ENCODE measurements around the gene MAN2A1.

MAN2A1 gene

DNA sequence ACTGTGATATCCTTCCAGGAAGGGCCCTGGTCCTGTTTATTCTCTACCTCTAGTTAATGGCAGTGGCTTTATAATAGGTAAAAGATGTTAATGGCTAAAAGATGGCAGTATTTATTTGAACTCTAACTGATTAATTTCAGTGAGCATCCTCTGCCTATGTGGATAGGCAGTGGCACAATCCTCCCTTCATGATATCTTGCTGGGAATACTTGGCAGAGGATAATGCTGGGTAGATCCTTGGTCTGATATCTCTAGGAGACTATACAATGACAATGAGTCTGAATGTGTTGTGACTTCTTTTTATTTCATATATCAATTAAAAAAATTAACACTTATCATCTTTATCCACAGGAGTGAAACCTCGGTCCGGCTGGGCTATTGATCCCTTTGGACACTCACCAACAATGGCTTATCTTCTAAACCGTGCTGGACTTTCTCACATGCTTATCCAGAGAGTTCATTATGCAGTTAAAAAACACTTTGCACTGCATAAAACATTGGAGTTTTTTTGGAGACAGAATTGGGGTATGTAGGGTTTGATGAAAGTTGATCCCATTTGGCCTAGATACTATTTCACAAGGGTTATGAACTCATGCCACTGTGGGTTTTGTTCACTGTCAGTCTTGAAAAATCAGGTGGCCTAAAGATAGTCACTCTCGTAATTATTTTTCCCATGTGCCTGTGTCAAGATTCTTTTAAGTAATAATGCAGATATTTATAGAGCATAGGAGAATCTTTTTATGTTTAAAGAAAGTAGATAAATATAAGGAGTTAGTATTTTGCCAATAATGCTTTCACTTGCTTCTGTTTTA, 77.7 kb downstream of the MAN2A1 start:
- TF ChIP-seq, protein P1, sequence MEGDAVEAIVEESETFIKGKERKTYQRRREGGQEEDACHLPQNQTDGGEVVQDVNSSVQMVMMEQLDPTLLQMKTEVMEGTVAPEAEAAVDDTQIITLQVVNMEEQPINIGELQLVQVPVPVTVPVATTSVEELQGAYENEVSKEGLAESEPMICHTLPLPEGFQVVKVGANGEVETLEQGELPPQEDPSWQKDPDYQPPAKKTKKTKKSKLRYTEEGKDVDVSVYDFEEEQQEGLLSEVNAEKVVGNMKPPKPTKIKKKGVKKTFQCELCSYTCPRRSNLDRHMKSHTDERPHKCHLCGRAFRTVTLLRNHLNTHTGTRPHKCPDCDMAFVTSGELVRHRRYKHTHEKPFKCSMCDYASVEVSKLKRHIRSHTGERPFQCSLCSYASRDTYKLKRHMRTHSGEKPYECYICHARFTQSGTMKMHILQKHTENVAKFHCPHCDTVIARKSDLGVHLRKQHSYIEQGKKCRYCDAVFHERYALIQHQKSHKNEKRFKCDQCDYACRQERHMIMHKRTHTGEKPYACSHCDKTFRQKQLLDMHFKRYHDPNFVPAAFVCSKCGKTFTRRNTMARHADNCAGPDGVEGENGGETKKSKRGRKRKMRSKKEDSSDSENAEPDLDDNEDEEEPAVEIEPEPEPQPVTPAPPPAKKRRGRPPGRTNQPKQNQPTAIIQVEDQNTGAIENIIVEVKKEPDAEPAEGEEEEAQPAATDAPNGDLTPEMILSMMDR (IDR thresholded peaks at IDR 0.05; ENCODE audit: insufficient read depth, low read length, poor library complexity, severe bottlenecking): no peak
- Histone ChIP-seq H3K27me3 (replicated peaks; ENCODE audit: control insufficient read depth, insufficient read depth, low read length) (no peaks in the 10 kb centered on the region), H3K36me3 (ENCODE audit: control insufficient read depth, insufficient read depth, low read length) (no peaks in the 10 kb centered on the region; the same call in 1 of the 2 replicates), H3K4me3 (replicated peaks; ENCODE audit: low read depth, low read length) (no peak overlapping the region)
- DNase-seq (ENCODE audit: extremely low read depth, insufficient read length): no peak

DNA sequence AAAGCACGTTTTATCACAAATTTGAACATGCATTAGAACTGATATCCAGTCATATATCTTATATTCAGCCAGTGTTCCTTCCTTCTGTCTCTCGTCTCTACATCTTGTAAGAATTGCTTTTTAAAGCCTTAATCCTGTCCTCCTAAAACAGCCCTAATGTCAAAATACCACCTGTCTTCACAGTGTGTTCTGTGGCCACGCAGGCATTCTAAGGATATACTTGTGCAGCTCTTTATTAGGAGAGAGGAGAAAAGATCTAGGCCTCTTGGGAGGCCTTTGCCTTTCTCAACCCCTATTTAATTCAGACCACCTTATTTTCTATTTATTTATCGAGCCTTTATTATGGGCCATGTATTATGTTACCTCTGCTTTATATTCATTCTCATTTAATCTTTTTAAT, 78.3 kb downstream of the MAN2A1 start:
- Histone ChIP-seq H3K36me3 (ENCODE audit: control insufficient read depth, insufficient read depth, low read length) (no peaks in the 10 kb centered on the region; the same call in 1 of the 2 replicates), H3K4me3 (replicated peaks; ENCODE audit: low read depth, low read length) (no peak overlapping the region), H3K27me3 (replicated peaks; ENCODE audit: control insufficient read depth, insufficient read depth, low read length) (no peaks in the 10 kb centered on the region)
- TF ChIP-seq, protein P1 (IDR thresholded peaks at IDR 0.05; ENCODE audit: insufficient read depth, low read length, poor library complexity, severe bottlenecking): no peak
- DNase-seq (ENCODE audit: extremely low read depth, insufficient read length): no peak

DNA sequence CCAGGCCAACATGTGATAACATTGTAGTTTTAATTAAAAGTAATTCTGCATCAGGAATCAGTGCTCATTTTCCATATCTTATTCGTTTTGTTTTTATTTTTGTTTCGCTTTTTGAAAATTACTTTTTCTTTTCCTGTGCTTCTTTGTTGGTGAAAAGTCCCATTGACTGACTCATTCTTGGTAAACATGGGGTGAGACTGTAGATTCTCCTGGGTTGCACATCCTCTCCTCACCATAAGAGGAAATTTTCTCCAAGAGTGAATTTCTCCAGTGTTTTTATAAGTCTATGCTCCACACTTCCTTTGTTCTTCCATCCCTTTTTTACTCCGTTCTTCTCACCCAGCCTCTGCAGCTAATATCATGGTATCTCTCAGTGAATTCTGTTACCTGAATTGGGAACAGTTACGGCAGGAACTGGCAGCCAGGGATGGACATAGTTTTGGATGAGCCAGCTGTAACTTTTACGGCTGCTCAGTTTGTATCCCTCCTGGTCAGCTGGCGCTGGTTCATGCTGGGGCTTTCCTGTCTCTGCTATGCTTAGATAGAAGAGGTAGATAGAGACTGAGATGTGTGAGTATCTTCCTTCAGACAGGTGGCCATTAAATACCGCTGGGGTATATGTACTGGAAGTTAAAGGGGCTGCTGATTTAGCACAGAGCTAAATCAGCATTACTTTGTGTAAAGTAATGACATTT, 80.0 kb downstream of the MAN2A1 start:
- no peak overlapping the region for H3K4me3 ChIP-seq (replicated peaks; ENCODE audit: low read depth, low read length)
- H3K27me3 ChIP-seq (replicated peaks; ENCODE audit: control insufficient read depth, insufficient read depth, low read length): no peaks in the 10 kb centered on the region
- no peak for DNase-seq (ENCODE audit: extremely low read depth, insufficient read length)
- no peaks in the 10 kb centered on the region; the same call in 1 of the 2 replicates for H3K36me3 ChIP-seq (ENCODE audit: control insufficient read depth, insufficient read depth, low read length)
- TF ChIP-seq, protein P1 (IDR thresholded peaks at IDR 0.05; ENCODE audit: insufficient read depth, low read length, poor library complexity, severe bottlenecking): no peak

DNA sequence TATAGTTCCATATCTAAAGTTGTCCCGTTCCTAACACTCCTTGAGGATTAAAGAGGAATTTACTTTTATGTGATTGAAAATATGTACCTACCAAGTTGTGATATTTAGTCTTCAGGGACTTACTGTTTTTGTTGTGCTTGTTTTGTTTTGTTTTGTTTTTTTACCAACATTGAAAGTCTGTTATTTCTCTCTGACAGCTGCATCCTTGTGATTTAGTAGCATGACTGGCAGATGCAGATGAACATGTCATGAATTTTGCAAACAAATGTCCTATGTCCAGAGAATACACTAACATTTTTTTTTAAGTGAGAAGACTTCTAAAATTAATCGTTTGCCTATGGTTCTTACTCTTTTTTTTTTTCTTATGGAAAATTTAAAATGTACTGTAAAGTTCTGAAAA, 85.4 kb downstream of the MAN2A1 start:
- no peaks in the 10 kb centered on the region for H3K36me3 ChIP-seq (ENCODE audit: control insufficient read depth, insufficient read depth, low read length)
- DNase-seq (ENCODE audit: extremely low read depth, insufficient read length): no peak
- TF ChIP-seq, protein P1 (IDR thresholded peaks at IDR 0.05; ENCODE audit: insufficient read depth, low read length, poor library complexity, severe bottlenecking): no peak
- H3K27me3 ChIP-seq (replicated peaks; ENCODE audit: control insufficient read depth, insufficient read depth, low read length): no peaks in the 10 kb centered on the region
- no peak overlapping the region for H3K4me3 ChIP-seq (replicated peaks; ENCODE audit: low read depth, low read length)

DNA sequence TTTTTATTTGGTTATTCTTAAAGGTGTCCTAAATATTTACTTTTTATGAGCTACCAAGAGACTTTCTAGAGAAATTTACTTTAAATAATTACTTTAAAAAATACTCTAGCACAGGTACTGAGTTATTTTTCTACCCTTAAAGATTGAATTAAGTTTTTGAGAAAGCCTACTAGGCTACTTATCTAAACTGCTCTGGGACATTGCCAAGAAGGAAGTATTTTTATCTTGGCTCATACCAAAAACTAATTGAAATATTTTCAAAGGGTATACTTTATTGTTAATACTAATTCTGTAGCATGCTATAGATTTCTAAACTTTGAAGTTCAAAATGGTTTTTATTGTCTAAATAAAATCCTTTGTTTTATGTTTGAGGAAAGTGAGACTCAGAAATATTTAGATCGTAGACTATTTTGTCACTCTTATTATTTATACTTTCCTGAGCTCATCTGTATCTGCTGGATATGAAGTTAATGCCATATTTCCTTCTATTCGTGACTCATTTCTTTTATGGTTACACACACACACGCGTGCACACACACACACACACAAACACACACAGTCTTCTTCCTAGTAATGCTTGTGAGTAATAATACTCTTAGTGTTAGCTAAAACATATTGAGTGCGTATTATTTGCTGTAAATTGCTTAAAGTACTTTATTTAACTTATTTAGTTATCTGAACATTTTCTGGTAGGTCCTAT, 89.5 kb downstream of the MAN2A1 start:
- DNase-seq (ENCODE audit: extremely low read depth, insufficient read length): no peak
- Histone ChIP-seq H3K36me3 (ENCODE audit: control insufficient read depth, insufficient read depth, low read length) (no peaks in the 10 kb centered on the region; the same call in 1 of the 2 replicates), H3K27me3 (replicated peaks; ENCODE audit: control insufficient read depth, insufficient read depth, low read length) (no peaks in the 10 kb centered on the region), H3K4me3 (replicated peaks; ENCODE audit: low read depth, low read length) (no peak overlapping the region)
- TF ChIP-seq, protein P1 (IDR thresholded peaks at IDR 0.05; ENCODE audit: insufficient read depth, low read length, poor library complexity, severe bottlenecking): no peak
